Measurements from ENCODE around the gene EAPP.
"Not testable (repeated sequence)": the region's sequence is repeated elsewhere in the genome, so short reads cannot be mapped to it uniquely, and the experiment has no call there.

EAPP gene

GRCh38 chr14:34548472-34548981 is 9.0 kb upstream of the EAPP start:
- POLR2A ChIA-PET: interaction anchor here (0.6 kb wide), 1 partner anchor 68 kb away, joined by 3 read pairs; no protein-coding TSS in a partner anchor
- CTCF ChIA-PET: interaction anchor here (1.0 kb wide), 1 partner anchor 575 kb away, joined by 4 read pairs; no protein-coding TSS in a partner anchor
- TF ChIP-seq PKNOX1 (IDR thresholded peaks at IDR 0.05): no peak
- no peak for TF ChIP-seq TARDBP (IDR thresholded peaks at IDR 0.05)
- TF ChIP-seq FOXA1 (IDR thresholded peaks at IDR 0.05): no peak
- no peak for TF ChIP-seq SUZ12 (IDR thresholded peaks at IDR 0.05)
- TF ChIP-seq LEF1 (IDR thresholded peaks at IDR 0.05; ENCODE audit: borderline replicate concordance): no peak
- no peak for TF ChIP-seq ARNT (IDR thresholded peaks at IDR 0.05)
- TF ChIP-seq NFRKB (IDR thresholded peaks at IDR 0.05): no peak
- TF ChIP-seq CTBP1 (IDR thresholded peaks at IDR 0.05; ENCODE audit: borderline replicate concordance): no peak
- no peak for TF ChIP-seq HDGF (IDR thresholded peaks at IDR 0.05; ENCODE audit: borderline replicate concordance)
- TF ChIP-seq SP1 (IDR thresholded peaks at IDR 0.05): no peak
- no peak for TF ChIP-seq ELF4 (IDR thresholded peaks at IDR 0.05)
- TF ChIP-seq ZNF384 (IDR thresholded peaks at IDR 0.05): no peak
- no peak for TF ChIP-seq L3MBTL2 (conservative IDR thresholded peaks at IDR 0.05)
- no peak for TF ChIP-seq FOXK2 (IDR thresholded peaks at IDR 0.05)
- TF ChIP-seq BHLHE40 (IDR thresholded peaks at IDR 0.05; ENCODE audit: borderline replicate concordance): no peak
- no peak for DNase-seq (ENCODE audit: extremely low spot score)

- DNase-seq (ENCODE audit: extremely low spot score); POLR2A ChIA-PET; CTCF ChIA-PET: not testable (repeated sequence)
These were observed 7.6 kb upstream of the EAPP start for GRCh38 chr14:34547136-34547520.

- POLR2A ChIA-PET; CTCF ChIA-PET; DNase-seq (ENCODE audit: extremely low spot score): not testable (repeated sequence)
These were observed 7.0 kb upstream of the EAPP start for GRCh38 chr14:34546272-34547135.

GRCh38 chr14:34540181-34541059 is 919 bp upstream of the EAPP start:
- DNase-seq (ENCODE audit: extremely low spot score); POLR2A ChIA-PET: not testable (repeated sequence)
- CTCF ChIA-PET: interaction anchor here (0.5 kb wide), 1 partner anchor 175 kb away, joined by 3 read pairs; no protein-coding TSS in a partner anchor

GRCh38 chr14:34538871-34539406 is 562 bp downstream of the EAPP start:
- CTCF ChIA-PET: interaction anchor here (1.1 kb wide), 1 partner anchor 18 kb away, joined by 3 read pairs; no protein-coding TSS in a partner anchor
- POLR2A ChIA-PET: interaction anchor here (0.7 kb wide), 1 partner anchor 84 kb away, joined by 3 read pairs; no protein-coding TSS in a partner anchor
- no peak for DNase-seq (ENCODE audit: extremely low spot score)
- TF ChIP-seq ZNF384 (IDR thresholded peaks at IDR 0.05) (no peak), NFRKB (IDR thresholded peaks at IDR 0.05) (no peak), SP1 (IDR thresholded peaks at IDR 0.05) (no peak), FOXM1 (IDR thresholded peaks at IDR 0.05; ENCODE audit: borderline replicate concordance) (no peak), HDGF (IDR thresholded peaks at IDR 0.05; ENCODE audit: borderline replicate concordance) (no peak), LEF1 (IDR thresholded peaks at IDR 0.05; ENCODE audit: borderline replicate concordance) (no peak), BHLHE40 (IDR thresholded peaks at IDR 0.05; ENCODE audit: borderline replicate concordance) (no peak), ELF4 (IDR thresholded peaks at IDR 0.05) (no peak), CTBP1 (IDR thresholded peaks at IDR 0.05; ENCODE audit: borderline replicate concordance) (no peak), SUZ12 (IDR thresholded peaks at IDR 0.05) (no peak), ARNT (IDR thresholded peaks at IDR 0.05) (no peak), L3MBTL2 (conservative IDR thresholded peaks at IDR 0.05) (no peak), FOXK2 (IDR thresholded peaks at IDR 0.05) (no peak), TARDBP (IDR thresholded peaks at IDR 0.05) (no peak), PKNOX1 (IDR thresholded peaks at IDR 0.05) (no peak), FOXA1 (IDR thresholded peaks at IDR 0.05) (no peak)

- POLR2A ChIA-PET: interaction anchor here (0.7 kb wide), 1 partner anchor 83 kb away, joined by 3 read pairs; no protein-coding TSS in a partner anchor
- CTCF ChIA-PET: interaction anchor here (1.1 kb wide), 1 partner anchor 18 kb away, joined by 3 read pairs; no protein-coding TSS in a partner anchor
- not testable (repeated sequence) for DNase-seq (ENCODE audit: extremely low spot score)
These were observed 1.4 kb downstream of the EAPP start for GRCh38 chr14:34538096-34538495.

- no peak for TF ChIP-seq ZNF384 (IDR thresholded peaks at IDR 0.05)
- no peak for TF ChIP-seq LEF1 (IDR thresholded peaks at IDR 0.05; ENCODE audit: borderline replicate concordance)
- TF ChIP-seq SUZ12 (IDR thresholded peaks at IDR 0.05): no peak
- no peak for TF ChIP-seq ELF4 (IDR thresholded peaks at IDR 0.05)
- no peak for TF ChIP-seq L3MBTL2 (conservative IDR thresholded peaks at IDR 0.05)
- no peak for TF ChIP-seq FOXK2 (IDR thresholded peaks at IDR 0.05)
- TF ChIP-seq FOXM1 (IDR thresholded peaks at IDR 0.05; ENCODE audit: borderline replicate concordance): no peak
- TF ChIP-seq NFRKB (IDR thresholded peaks at IDR 0.05): no peak
- TF ChIP-seq PKNOX1 (IDR thresholded peaks at IDR 0.05): no peak
- TF ChIP-seq CTBP1 (IDR thresholded peaks at IDR 0.05; ENCODE audit: borderline replicate concordance): no peak
- TF ChIP-seq HDGF (IDR thresholded peaks at IDR 0.05; ENCODE audit: borderline replicate concordance): no peak
- no peak for DNase-seq (ENCODE audit: extremely low spot score)
- CTCF ChIA-PET: no interaction called here
- POLR2A ChIA-PET: no interaction called here
These were observed 1.9 kb downstream of the EAPP start for GRCh38 chr14:34537677-34538009.
